ENCODE data around the gene KCP.
"Not testable (repeated sequence)": the region's sequence is repeated elsewhere in the genome, so short reads cannot be mapped to it uniquely, and the experiment has no call there.

Gene KCP

GRCh38 chr7:128921866-128922440 lies 11.4 kb upstream of the KCP start:
- no peak for DNase-seq (ENCODE audit: low read depth, low spot score)

DNA sequence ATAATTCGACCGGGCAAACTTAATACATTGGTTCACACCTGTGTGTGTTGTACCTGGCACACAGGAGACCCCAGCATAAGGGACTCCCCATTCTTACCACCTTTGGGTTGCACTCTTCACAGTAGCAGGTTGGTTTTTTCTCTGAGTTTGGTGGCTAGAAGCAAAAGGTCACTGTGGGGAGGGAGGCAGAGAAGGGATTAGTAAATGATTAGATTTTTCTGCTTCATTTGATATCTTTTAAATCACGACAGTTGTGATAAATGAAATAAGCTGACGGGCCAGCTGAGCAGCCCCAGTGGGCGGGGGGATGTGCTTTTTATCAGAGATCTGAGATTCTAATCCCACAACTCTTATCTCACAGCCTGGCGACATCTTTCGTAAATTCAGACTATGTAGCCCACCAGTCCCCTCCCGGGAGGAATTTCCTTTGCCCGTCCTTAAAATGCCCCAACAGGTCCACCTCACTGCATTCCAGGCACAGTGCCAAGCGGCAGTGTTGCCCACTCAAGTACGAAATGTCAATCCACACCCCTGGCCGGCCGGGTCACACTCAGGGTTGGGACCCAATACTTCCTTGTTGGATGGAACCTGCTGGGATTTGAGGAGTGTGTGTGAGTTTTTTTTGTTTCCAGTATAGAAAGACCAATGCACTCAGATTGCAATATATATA lies 10.5 kb upstream of the KCP start:
- no peak for DNase-seq (ENCODE audit: low read depth, low spot score)

- DNase-seq (ENCODE audit: low read depth, low spot score): no peak
Observed at GRCh38 chr7:128919881-128920799, 9.6 kb upstream of the KCP start.

DNA sequence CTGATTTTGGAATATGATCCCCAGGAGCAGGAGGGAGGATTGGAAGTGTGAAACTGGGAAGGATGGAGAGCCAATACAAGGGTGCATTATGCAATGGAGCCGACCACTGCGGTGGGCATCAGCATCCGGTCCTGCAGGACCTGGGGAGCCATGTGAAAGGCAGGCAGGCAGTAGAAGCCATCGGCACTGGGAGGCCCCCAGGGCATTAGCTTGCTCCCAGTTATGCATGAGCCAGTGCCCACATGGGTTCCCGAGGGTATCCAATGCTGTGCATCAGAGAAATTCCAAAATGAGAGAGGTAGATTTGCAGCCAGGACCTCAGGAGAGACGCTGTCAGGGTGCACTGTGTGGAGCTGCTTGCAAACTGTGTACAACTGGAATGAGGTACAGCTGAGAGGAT lies 8.7 kb upstream of the KCP start:
- DNase-seq (ENCODE audit: low read depth, low spot score): no peak

DNA sequence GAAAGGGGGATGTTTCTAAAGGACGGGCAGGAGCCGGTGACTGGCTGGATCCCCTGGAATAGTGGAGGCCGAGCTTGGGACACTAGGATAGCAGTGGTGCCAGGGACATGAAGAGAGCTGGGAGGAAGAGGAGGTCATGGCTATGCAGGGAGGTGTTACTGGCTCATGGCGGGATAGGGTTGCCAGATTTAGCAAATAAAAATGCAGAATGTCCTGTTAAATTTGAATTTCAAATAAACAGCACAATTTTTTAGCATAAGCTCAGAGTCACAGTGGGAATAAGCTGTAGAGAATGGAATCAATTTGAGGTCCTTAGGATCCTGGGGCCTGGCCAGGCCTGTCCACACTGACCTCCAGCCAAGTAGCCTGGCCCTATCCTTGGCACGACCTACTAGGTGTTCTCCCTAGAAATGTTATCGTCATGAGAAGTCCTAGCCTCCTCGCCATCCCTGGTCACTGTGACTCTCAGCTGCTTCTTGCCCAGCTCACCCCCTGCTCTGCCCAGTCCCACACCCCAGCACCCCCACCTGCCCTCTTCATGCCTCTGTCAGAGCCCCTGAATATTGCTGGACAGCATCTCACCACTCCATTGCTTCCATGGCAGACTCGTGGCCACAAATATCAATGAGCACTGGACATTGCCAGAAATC lies 7.6 kb upstream of the KCP start:
- no peak for DNase-seq (ENCODE audit: low read depth, low spot score)

DNA sequence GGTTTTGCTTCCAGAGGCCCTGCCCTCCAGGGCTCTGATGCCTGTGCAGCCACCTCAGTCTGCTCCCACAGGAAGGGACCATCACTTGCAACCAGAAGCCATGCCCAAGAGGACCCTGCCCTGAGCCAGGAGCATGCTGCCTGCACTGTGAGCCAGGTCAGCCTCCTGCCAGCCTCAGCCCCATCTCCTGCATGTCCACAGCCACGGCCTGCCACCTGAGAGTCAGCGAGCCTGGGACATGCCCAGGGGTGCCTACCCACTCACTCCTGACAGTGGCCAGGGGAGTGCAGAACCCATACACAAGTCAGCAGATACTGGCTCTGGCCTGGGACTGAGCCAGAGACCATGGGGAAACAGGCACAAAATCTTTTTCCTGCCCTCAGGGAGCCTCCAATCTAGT lies 6.6 kb upstream of the KCP start:
- no peak for DNase-seq (ENCODE audit: low read depth, low spot score)

GRCh38 chr7:128916643-128916915 lies 6.1 kb upstream of the KCP start:
- DNase-seq (ENCODE audit: low read depth, low spot score): no peak

- DNase-seq (ENCODE audit: low read depth, low spot score): no peak
Observed at GRCh38 chr7:128915841-128916642, 5.5 kb upstream of the KCP start.

DNA sequence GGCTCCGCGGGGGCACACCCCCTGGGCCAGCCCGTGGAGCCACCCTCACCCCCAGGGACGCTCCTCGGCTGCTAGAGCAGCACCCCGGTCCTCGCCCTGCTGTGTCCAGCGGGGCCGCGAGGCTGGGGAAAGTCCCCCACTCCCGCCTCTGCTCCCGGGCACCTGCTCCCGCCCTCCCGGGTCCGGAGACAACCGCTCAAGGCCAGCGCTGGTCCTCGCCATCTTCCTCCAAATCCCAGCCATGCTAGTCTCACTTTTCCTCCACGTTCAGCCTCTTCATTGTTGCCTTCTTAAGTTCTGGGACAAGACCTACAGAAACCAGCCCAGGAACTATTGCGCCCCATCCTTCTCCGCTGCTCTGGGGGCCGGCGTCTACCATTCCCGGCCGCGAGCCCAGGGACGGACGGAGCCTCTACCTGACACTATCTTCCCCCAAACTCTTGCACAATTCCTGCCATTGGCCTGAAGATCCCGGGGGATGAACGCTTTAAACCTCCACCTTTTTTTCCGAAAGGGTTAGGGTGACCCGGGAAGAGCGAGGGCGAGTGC lies 4.8 kb upstream of the KCP start:
- DNase-seq (ENCODE audit: low read depth, low spot score): no peak

GRCh38 chr7:128914566-128915151 lies 4.2 kb upstream of the KCP start:
- DNase-seq (ENCODE audit: low read depth, low spot score): no peak

GRCh38 chr7:128913870-128914565 lies 3.5 kb upstream of the KCP start:
- no peak for DNase-seq (ENCODE audit: low read depth, low spot score)

DNA sequence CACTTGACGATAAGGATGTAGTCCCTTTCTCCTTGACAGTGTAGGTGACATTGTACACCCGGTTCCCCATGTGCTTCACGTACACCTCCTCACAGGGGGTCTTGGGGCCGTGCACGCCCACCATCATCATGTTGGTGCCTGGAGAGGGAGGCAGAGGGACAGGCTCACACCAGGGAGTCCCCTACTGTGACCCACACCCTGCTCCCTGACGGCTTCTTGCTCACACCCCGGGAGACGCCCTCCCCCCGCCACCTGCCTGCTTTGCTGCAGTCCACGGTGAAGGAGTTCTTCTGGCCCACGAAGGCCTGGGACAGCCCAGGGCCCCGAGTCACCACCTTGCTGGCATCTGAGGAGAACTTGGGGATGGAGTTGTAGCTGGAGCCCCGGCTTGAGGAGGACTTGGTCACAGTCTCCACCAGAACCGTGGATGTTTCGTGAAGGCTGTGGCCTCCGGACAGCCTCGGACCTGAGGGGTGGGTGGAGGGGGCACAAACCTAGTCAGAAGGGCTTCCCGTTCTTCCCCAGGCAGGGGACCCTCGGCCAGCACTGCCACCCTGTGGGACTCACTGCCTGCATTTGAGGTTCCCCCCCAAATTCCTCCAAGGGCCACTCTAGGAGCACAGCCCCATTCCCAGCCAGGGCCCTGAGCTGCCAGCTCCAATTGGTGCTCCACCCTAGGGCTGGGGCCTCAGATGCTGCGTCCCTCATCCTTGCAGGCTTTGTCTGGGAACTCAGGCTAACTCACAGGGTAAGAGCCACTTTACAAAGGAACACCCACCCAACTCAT lies 2.4 kb upstream of the KCP start:
- not testable (repeated sequence) for DNase-seq (ENCODE audit: low read depth, low spot score)

- DNase-seq (ENCODE audit: low read depth, low spot score): no peak
Observed at GRCh38 chr7:128912281-128912680, 1.8 kb upstream of the KCP start.

GRCh38 chr7:128911423-128912031 lies 1.0 kb upstream of the KCP start:
- peak; percentile 75 for DNase-seq (ENCODE audit: low read depth, low spot score)

- no peak for DNase-seq (ENCODE audit: low read depth, low spot score)
Observed at GRCh38 chr7:128909625-128910568, 612 bp downstream of the KCP start.

- no peak for DNase-seq (ENCODE audit: low read depth, low spot score)
Observed at GRCh38 chr7:128908750-128909624, 1.5 kb downstream of the KCP start.
